Fibroblast of lung (primary cell): ENCODE measurements around the gene NFKBIB. TPM values are rescaled to one million over a fixed set of nuclear protein-coding genes. Genes with fewer than 3 reads are reported as not detected.

Source experiments
- DNase-seq, 2 donors: peaks; one replicate each; pipeline versions ENCODE4 v3.0.0 to v3.0.0-alpha.2; 2010; ENCODE audit warnings: low read depth in 2 of 2
- H2AFZ ChIP-seq: 2 replicates; pipeline ENCODE4 v1.5.1; 2012; ENCODE audit warnings: low read length, control low read depth, inconsistent platforms
- H3K27ac ChIP-seq: 2 replicates; pipeline ENCODE4 v1.5.1; 2011; ENCODE audit warnings: low read length, control low read depth; ENCODE audit not compliant: insufficient read depth
- H3K27me3 ChIP-seq: 2 replicates; pipeline ENCODE4 v1.5.1; 2011; ENCODE audit warnings: mild to moderate bottlenecking, low read length; ENCODE audit not compliant: control insufficient read depth, insufficient read depth
- H3K36me3 ChIP-seq: 2 replicates; pipeline ENCODE4 v1.5.1; 2011; ENCODE audit warnings: low read length; ENCODE audit not compliant: control insufficient read depth, insufficient read depth
- H3K4me1 ChIP-seq: 2 replicates; pipeline ENCODE4 v1.5.1; 2011; ENCODE audit warnings: low read length; ENCODE audit not compliant: control insufficient read depth, insufficient read depth; ENCODE audit errors: extremely low read depth
- H3K4me2 ChIP-seq: 2 replicates; pipeline ENCODE4 v1.5.1; 2011; ENCODE audit warnings: low read length, control low read depth; ENCODE audit not compliant: insufficient read depth; ENCODE audit errors: extremely low read depth
- H3K4me3 ChIP-seq, 4 experiments: fragments of 200-600 bp in 1 of 4; sonication (generic) in 1 of 4; replicated peaks in 1 of 4; 2 replicates each; pipeline ENCODE4 v1.5.1; 2011 to 2016; ENCODE audit warnings: low read length in 4 of 4, low read depth in 3 of 4, mild to moderate bottlenecking in 3 of 4, control low read depth in 2 of 4, inconsistent platforms in 1 of 4, mixed read lengths in 1 of 4; ENCODE audit not compliant: insufficient read depth in 1 of 4; ENCODE audit errors: control extremely low read depth in 1 of 4
- H3K79me2 ChIP-seq: 2 replicates; pipeline ENCODE4 v1.5.1; 2012; ENCODE audit warnings: mild to moderate bottlenecking, low read length, inconsistent platforms; ENCODE audit not compliant: control insufficient read depth, insufficient read depth
- H3K9ac ChIP-seq: 2 replicates; pipeline ENCODE4 v1.5.1; 2011; ENCODE audit warnings: mild to moderate bottlenecking, low read length, control low read depth; ENCODE audit not compliant: insufficient read depth
- H3K9me3 ChIP-seq: 2 replicates; pipeline ENCODE4 v1.5.1; 2012; ENCODE audit warnings: low read depth, low read length; ENCODE audit not compliant: control insufficient read depth, insufficient read depth
- H4K20me1 ChIP-seq: 2 replicates; pipeline ENCODE4 v1.5.1; 2011; ENCODE audit warnings: low read length; ENCODE audit not compliant: control insufficient read depth, insufficient read depth; ENCODE audit errors: extremely low read depth
- EZH2 ChIP-seq: IDR thresholded peaks from 2 replicates; pipeline ENCODE4 v1.5.1; 2012; ENCODE audit warnings: low read length, control low read depth, mild to moderate bottlenecking; ENCODE audit errors: missing control alignments
- polyA plus RNA-seq, 2 donors: library from polyadenylated mRNA; depleted of rRNA in 1 of 2; stranded (reverse) in 1 of 2; unstranded in 1 of 2; fragments of >200 nt; gene quantifications; 2 replicates each; pipeline ENCODE4 v1.2.1, GENCODE V29; 2011 to 2012; ENCODE audit warnings: missing spikeins in 1 of 2
- total RNA-seq: library from RNA; depleted of rRNA; stranded (reverse); fragments of >200 nt; gene quantifications from 2 replicates; pipeline ENCODE4 v1.2.1, GENCODE V29; 2014
- TF ChIP-seq, protein P1 (sequence below), 2 donors: IDR thresholded peaks in 1 of 2; conservative IDR thresholded peaks in 1 of 2; 1 replicate in 1 of 2; 2 replicates in 1 of 2; pipeline ENCODE4 v1.5.1; 2011 to 2012; ENCODE audit warnings: low read length in 2 of 2, control low read depth in 1 of 2, inconsistent platforms in 1 of 2, low read depth in 1 of 2, mild to moderate bottlenecking in 1 of 2

Gene NFKBIB
- total and polyA plus RNA-seq, 2 donors (not counting 1 experiment from before 2014, with no cell fraction given): 8.3 to 10.9 TPM

DNA sequence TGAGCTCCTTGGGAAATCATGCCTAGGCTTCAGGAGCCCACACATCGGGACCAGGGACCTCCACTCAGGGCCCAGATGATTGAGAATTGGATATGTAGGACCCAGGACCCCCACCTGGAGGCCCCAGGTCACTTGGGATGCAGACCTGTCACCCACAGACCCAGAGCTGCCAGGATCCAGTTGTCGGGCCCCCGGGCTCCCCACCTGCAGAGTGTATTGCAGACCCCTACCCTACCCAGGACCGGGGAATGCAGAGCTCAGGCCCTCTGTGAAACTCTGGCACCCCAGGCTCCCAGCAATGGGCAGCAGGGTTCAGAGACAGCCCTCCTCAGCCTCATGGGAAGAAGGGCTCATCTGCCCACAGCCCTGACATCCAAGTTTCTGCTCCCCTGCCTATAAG, 5.9 kb downstream of the NFKBIB start:
- H2AFZ ChIP-seq: no peak overlapping the region
- DNase-seq: no peak
- H3K4me1 ChIP-seq: no peaks in the 10 kb centered on the region
- H3K9ac ChIP-seq: no peak overlapping the region
- H4K20me1 ChIP-seq: no peaks in the 10 kb centered on the region
- H3K79me2 ChIP-seq: peaks cover 3% of the 10 kb centered on the region
- no peaks in the 10 kb centered on the region for H3K27me3 ChIP-seq
- no peak overlapping the region for H3K27ac ChIP-seq
- H3K9me3 ChIP-seq: no peaks in the 10 kb centered on the region
- no peak overlapping the region for H3K4me2 ChIP-seq
- peaks cover 5% of the 10 kb centered on the region for H3K36me3 ChIP-seq
- TF ChIP-seq EZH2: no peak
- TF ChIP-seq, protein P1, sequence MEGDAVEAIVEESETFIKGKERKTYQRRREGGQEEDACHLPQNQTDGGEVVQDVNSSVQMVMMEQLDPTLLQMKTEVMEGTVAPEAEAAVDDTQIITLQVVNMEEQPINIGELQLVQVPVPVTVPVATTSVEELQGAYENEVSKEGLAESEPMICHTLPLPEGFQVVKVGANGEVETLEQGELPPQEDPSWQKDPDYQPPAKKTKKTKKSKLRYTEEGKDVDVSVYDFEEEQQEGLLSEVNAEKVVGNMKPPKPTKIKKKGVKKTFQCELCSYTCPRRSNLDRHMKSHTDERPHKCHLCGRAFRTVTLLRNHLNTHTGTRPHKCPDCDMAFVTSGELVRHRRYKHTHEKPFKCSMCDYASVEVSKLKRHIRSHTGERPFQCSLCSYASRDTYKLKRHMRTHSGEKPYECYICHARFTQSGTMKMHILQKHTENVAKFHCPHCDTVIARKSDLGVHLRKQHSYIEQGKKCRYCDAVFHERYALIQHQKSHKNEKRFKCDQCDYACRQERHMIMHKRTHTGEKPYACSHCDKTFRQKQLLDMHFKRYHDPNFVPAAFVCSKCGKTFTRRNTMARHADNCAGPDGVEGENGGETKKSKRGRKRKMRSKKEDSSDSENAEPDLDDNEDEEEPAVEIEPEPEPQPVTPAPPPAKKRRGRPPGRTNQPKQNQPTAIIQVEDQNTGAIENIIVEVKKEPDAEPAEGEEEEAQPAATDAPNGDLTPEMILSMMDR (conservative IDR thresholded peaks at IDR 0.05 in 1 of 2, IDR thresholded peaks at IDR 0.05 in 1 of 2; ENCODE audit: low read depth in 1 of 2, low read length in 2 of 2): no peak
- H3K4me3 ChIP-seq: no peak overlapping the region

DNA sequence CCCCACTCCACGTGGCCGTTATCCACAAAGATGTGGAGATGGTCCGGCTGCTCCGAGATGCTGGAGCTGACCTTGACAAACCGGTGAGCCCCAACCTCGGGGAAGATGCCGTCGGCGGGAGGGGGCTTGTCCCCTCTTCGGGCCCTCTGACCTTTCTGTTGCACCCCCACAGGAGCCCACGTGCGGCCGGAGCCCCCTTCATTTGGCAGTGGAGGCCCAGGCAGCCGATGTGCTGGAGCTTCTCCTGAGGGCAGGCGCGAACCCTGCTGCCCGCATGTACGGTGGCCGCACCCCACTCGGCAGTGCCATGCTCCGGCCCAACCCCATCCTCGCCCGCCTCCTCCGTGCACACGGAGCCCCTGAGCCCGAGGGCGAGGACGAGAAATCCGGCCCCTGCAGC, 7.5 kb downstream of the NFKBIB start:
- Histone ChIP-seq H3K27ac (no peak overlapping the region), H3K27me3 (peaks cover 3% of the 10 kb centered on the region), H3K4me3 (no peak overlapping the region), H3K9ac (no peak overlapping the region), H3K79me2 (no peaks in the 10 kb centered on the region), H4K20me1 (no peaks in the 10 kb centered on the region), H3K4me1 (no peaks in the 10 kb centered on the region), H2AFZ (no peak overlapping the region), H3K4me2 (no peak overlapping the region), H3K36me3 (peaks cover 5% of the 10 kb centered on the region), H3K9me3 (no peaks in the 10 kb centered on the region)
- TF ChIP-seq EZH2: no peak
- TF ChIP-seq, protein P1 (conservative IDR thresholded peaks at IDR 0.05 in 1 of 2, IDR thresholded peaks at IDR 0.05 in 1 of 2; ENCODE audit: low read depth in 1 of 2, low read length in 2 of 2): no peak
- DNase-seq: no peak

DNA sequence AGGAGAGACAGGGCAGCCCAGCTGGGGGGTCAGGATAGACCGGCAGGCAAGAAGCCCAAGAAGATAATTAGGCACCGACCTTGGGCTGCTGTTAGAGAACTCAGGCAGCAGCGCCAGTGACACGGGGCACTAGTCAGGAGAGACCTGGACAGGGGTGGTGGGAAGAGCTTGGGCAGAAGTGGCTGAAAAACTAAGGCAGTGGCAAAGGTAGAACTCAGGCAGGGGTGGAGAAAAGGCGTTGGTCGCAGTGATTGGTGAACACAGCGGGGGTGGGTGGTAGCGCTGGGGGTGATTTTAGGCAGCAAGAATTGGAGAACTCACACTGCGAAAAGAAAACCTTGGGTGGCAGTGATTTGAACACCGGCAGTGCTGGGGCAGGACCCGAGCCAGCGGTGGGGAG, 7.9 kb downstream of the NFKBIB start:
- DNase-seq: no peak
- Histone ChIP-seq H3K9ac (no peak overlapping the region), H3K9me3 (no peaks in the 10 kb centered on the region), H3K27me3 (peaks cover 3% of the 10 kb centered on the region), H3K36me3 (peaks cover 5% of the 10 kb centered on the region), H3K4me2 (no peak overlapping the region), H2AFZ (no peak overlapping the region), H3K27ac (no peak overlapping the region), H3K4me3 (no peak overlapping the region), H3K79me2 (no peaks in the 10 kb centered on the region), H4K20me1 (no peaks in the 10 kb centered on the region), H3K4me1 (no peaks in the 10 kb centered on the region)
- TF ChIP-seq, protein P1 (conservative IDR thresholded peaks at IDR 0.05 in 1 of 2, IDR thresholded peaks at IDR 0.05 in 1 of 2; ENCODE audit: low read depth in 1 of 2, low read length in 2 of 2): no peak
- no peak for TF ChIP-seq EZH2
